Activated T-helper 17 cell treated with anti-CD3 and anti-CD28 coated beads, Interleukin-2, amount 50 U/mL, for 72 hours (primary cell): ENCODE data around the gene NR2F1. TPM values are rescaled to one million over a fixed set of nuclear protein-coding genes. Genes with fewer than 3 reads are reported as not detected.

ENCODE experiments used
- ATAC-seq: fragments of 150-1000 bp; cut with Tn5 transposase; replicated peaks from 2 replicates; pipeline ENCODE4 v1.10.0; 2021; ENCODE audit warnings: mild to moderate bottlenecking, moderate library complexity
- H3K27ac Mint-ChIP-seq: one replicate; pipeline ENCODE4 v1.8.0; 2022; ENCODE audit warnings: mixed read lengths
- H3K27me3 Mint-ChIP-seq: one replicate; pipeline ENCODE4 v1.8.0; 2022; ENCODE audit warnings: mixed read lengths
- H3K36me3 Mint-ChIP-seq: one replicate; pipeline ENCODE4 v1.8.0; 2022; ENCODE audit warnings: low read depth, mild to moderate bottlenecking, mixed read lengths
- H3K4me1 Mint-ChIP-seq: one replicate; pipeline ENCODE4 v1.8.0; 2022; ENCODE audit warnings: mixed read lengths
- H3K4me3 Mint-ChIP-seq: one replicate; pipeline ENCODE4 v1.8.0; 2022; ENCODE audit warnings: mild to moderate bottlenecking, mixed read lengths
- H3K9me3 Mint-ChIP-seq: one replicate; pipeline ENCODE4 v1.8.0; 2022; ENCODE audit warnings: mixed read lengths
- total RNA-seq, 2 donors: library from RNA; stranded (reverse); gene quantifications; one replicate each; pipeline ENCODE4 v1.2.3, GENCODE V29; 2022

Gene NR2F1
- total RNA-seq, 2 donors from 2014 or later, result not detected

- no peaks in the 10 kb centered on the region for H3K9me3 Mint-ChIP-seq
- H3K4me1 Mint-ChIP-seq, result no peaks in the 10 kb centered on the region
- peaks cover 74% of the 10 kb centered on the region for H3K27me3 Mint-ChIP-seq
- no peaks in the 10 kb centered on the region for H3K36me3 Mint-ChIP-seq
- H3K4me3 Mint-ChIP-seq, result no peak overlapping the region
- no peak overlapping the region for H3K27ac Mint-ChIP-seq
- no peak for ATAC-seq
These were observed 8.3 kb upstream of the NR2F1 start for GRCh38 chr5:93574491-93575305.

DNA sequence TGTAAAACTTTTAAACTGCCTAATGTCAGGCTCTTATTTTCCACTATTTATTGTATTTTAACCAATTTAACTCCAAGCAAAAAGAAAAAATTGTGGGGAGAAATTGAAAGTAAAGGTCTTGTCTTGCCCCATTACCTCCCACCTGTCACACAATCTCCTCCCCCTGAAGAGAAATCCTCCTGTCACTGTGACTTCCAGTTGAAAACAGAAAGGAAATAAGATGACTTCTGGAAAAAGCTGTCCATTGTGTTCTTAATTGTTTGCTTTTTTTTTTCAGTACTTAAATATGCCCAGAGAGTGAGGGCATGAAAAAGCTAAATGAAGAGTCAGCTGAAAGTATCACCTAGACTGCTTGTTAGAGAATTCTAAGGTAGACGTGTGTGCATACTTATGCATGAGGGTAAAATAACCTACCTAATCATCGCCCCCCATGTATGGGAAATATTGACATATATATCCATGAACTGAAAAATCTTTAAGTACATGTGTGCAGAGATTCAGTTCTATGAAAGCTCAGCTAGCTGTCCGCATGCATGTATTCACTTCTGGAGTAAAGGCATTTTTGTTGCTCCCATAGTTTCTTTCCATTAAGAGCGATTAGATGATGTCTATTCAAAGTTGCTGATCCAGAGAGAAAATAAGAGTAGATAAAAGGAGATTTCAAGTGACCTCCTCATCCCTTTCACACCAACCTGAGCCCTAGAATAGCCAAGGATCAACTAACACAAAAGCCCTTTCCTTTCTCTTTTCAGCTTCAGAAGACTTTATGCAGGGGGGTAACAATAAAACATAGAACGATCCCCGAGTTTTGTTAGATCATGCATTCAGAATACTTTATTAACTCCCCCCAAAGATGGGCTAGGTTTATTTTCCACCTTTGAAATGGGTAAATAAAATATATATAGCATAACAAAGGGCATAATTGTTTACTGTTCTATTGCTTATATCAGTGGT lies 7.3 kb upstream of the NR2F1 start:
- Mint-ChIP-seq H3K27me3 (peaks cover 74% of the 10 kb centered on the region), H3K9me3 (no peaks in the 10 kb centered on the region), H3K27ac (no peak overlapping the region), H3K4me3 (no peak overlapping the region), H3K36me3 (peaks cover 5% of the 10 kb centered on the region), H3K4me1 (peaks cover 5% of the 10 kb centered on the region)
- no peak for ATAC-seq

DNA sequence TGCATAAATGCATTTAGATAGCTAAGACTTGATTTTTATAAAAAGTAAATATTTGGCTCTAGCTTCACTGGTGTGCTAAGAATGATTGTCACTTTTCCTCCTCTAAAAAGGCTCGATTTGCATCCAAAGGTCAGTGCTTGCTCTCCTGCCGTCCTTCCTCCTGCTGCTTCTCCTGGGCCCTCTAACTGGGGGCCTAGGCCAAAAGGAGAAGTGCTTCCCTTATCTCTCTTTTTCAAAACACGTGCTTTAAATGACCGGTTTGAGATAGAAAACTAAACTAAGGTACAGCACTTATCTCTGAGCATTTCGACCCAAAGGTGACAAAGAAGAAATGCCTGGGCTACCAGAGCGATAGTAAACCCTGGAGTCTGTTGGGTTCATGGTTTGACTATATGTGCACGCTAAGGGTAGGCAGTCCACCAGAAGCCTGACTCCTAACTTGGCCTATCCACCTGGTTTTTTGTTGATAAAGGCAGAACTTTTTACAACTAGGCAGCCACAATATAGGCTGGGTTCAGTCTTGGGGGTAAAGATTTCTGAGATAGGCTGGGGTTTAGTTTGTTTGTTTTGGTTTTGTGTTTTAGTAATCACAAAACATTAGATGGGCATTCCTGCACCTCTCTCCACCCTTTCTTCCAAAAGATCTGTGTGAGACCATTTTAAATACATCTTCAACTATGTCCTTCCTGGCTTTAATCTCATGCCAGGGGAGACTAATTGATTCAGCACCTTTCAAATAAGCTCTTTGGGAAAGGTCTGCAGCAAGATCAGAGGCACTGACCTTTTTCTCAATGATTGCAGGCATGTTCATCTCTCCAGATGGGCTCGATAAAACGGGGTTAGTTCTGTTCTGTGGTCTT lies 5.8 kb upstream of the NR2F1 start:
- Mint-ChIP-seq H3K27ac (no peak overlapping the region), H3K27me3 (peaks cover 67% of the 10 kb centered on the region), H3K36me3 (peaks cover 5% of the 10 kb centered on the region), H3K4me3 (no peak overlapping the region), H3K4me1 (peaks cover 7% of the 10 kb centered on the region), H3K9me3 (no peaks in the 10 kb centered on the region)
- no peak for ATAC-seq

- no peak overlapping the region for H3K27ac Mint-ChIP-seq
- H3K27me3 Mint-ChIP-seq, result peaks cover 59% of the 10 kb centered on the region
- peaks cover 7% of the 10 kb centered on the region for H3K4me1 Mint-ChIP-seq
- no peak for ATAC-seq
- H3K4me3 Mint-ChIP-seq, result peak overlapping the region; percentile 39
- peaks cover 5% of the 10 kb centered on the region for H3K36me3 Mint-ChIP-seq
- no peaks in the 10 kb centered on the region for H3K9me3 Mint-ChIP-seq
These were observed 4.9 kb upstream of the NR2F1 start for GRCh38 chr5:93577854-93578812.

GRCh38 chr5:93578813-93579691 lies 4.0 kb upstream of the NR2F1 start:
- no peak for ATAC-seq
- peaks cover 5% of the 10 kb centered on the region for H3K36me3 Mint-ChIP-seq
- H3K4me3 Mint-ChIP-seq, result peak overlapping the region; percentile 39
- no peaks in the 10 kb centered on the region for H3K9me3 Mint-ChIP-seq
- H3K4me1 Mint-ChIP-seq, result peaks cover 7% of the 10 kb centered on the region
- H3K27me3 Mint-ChIP-seq, result peaks cover 52% of the 10 kb centered on the region
- no peak overlapping the region for H3K27ac Mint-ChIP-seq

- H3K27me3 Mint-ChIP-seq, result peaks cover 46% of the 10 kb centered on the region
These were observed 3.3 kb upstream of the NR2F1 start for GRCh38 chr5:93579692-93580062.

GRCh38 chr5:93580063-93580926 lies 2.7 kb upstream of the NR2F1 start:
- ATAC-seq, result peak; percentile 27
- peaks cover 41% of the 10 kb centered on the region for H3K27me3 Mint-ChIP-seq
- H3K36me3 Mint-ChIP-seq, result peaks cover 5% of the 10 kb centered on the region
- no peak overlapping the region for H3K4me3 Mint-ChIP-seq
- no peaks in the 10 kb centered on the region for H3K9me3 Mint-ChIP-seq
- peaks cover 7% of the 10 kb centered on the region for H3K4me1 Mint-ChIP-seq
- H3K27ac Mint-ChIP-seq, result no peak overlapping the region

More at GRCh38 chr5:93579692-93580062, 3.3 kb upstream of the NR2F1 start:
- Mint-ChIP-seq H3K36me3 (peaks cover 5% of the 10 kb centered on the region), H3K27ac (no peak overlapping the region), H3K4me3 (no peak overlapping the region), H3K4me1 (peaks cover 7% of the 10 kb centered on the region), H3K9me3 (no peaks in the 10 kb centered on the region)
- ATAC-seq, result no peak

GRCh38 chr5:93580927-93581445 lies 2.0 kb upstream of the NR2F1 start, which contains the start of gene NR2F1-AS1:
NR2F1-AS1 (minus strand) TSS chr5:93581219.
- Mint-ChIP-seq H3K36me3 (peaks cover 11% of the 10 kb centered on the region), H3K9me3 (no peaks in the 10 kb centered on the region), H3K4me3 (no peak within 1 kb of the TSS), H3K4me1 (peaks cover 11% of the 10 kb centered on the region), H3K27ac (no peak within 1 kb of the TSS), H3K27me3 (peaks cover 41% of the 10 kb centered on the region)
- ATAC-seq, result peak; percentile 41

GRCh38 chr5:93582167-93582462 lies 907 bp upstream of the NR2F1 start:
- Mint-ChIP-seq H3K4me1 (peaks cover 11% of the 10 kb centered on the region), H3K27me3 (peaks cover 36% of the 10 kb centered on the region), H3K4me3 (no peak overlapping the region), H3K9me3 (no peaks in the 10 kb centered on the region), H3K36me3 (peaks cover 16% of the 10 kb centered on the region), H3K27ac (no peak overlapping the region)
- ATAC-seq, result no peak

- peaks cover 11% of the 10 kb centered on the region for H3K4me1 Mint-ChIP-seq
- H3K27ac Mint-ChIP-seq, result no peak overlapping the region
- no peak overlapping the region for H3K4me3 Mint-ChIP-seq
- H3K27me3 Mint-ChIP-seq, result peaks cover 31% of the 10 kb centered on the region
- H3K36me3 Mint-ChIP-seq, result peaks cover 23% of the 10 kb centered on the region
- ATAC-seq, result no peak
- no peaks in the 10 kb centered on the region for H3K9me3 Mint-ChIP-seq
These were observed 381 bp downstream of the NR2F1 start for GRCh38 chr5:93583439-93583767.

- peak; percentile 26 for ATAC-seq
- Mint-ChIP-seq H3K27me3 (peaks cover 33% of the 10 kb centered on the region), H3K4me1 (peaks cover 11% of the 10 kb centered on the region), H3K4me3 (no peak overlapping the region), H3K36me3 (peaks cover 28% of the 10 kb centered on the region), H3K27ac (no peak overlapping the region), H3K9me3 (no peaks in the 10 kb centered on the region)
These were observed 960 bp downstream of the NR2F1 start for GRCh38 chr5:93583768-93584595.
